H1 (cell line): ENCODE data around the gene MSI2. TPM values are rescaled to one million over a fixed set of nuclear protein-coding genes. Genes with fewer than 3 reads are reported as not detected.

Experiments
- CTCF ChIA-PET: fragments of 300-600 bp; sonication (Branson Sonifier 250); formaldehyde crosslinking; loops from one replicate; lab custom pipeline; 2021; ENCODE audit not compliant: partially characterized antibody; lab: Charles Lee
- POLR2A ChIA-PET: fragments of 300-600 bp; sonication (Branson Sonifier 250); formaldehyde crosslinking; loops from one replicate; lab custom pipeline; 2021; ENCODE audit warnings: inconsistent platforms; ENCODE audit not compliant: partially characterized antibody; lab: Charles Lee
- DNase-seq, 2 experiments: peaks; one replicate each; pipeline versions ENCODE4 v3.0.0 to v3.0.0-alpha.2; 2010 to 2022; ENCODE audit warnings: low spot score in 2 of 2, low read depth in 1 of 2, mixed read lengths in 1 of 2
- FAIRE-seq: peaks from 2 replicates; lab custom pipeline; 2011; peaks lifted over from hg19 to GRCh38; lab: Jason Lieb, UNC
- H2AFZ ChIP-seq: 2 replicates; pipeline ENCODE4 v1.8.1; 2012; ENCODE audit warnings: low read length, inconsistent platforms
- H2AK5ac ChIP-seq: 2 replicates; pipeline ENCODE4 v1.6.1; 2013; ENCODE audit warnings: low read depth, low read length
- H2BK120ac ChIP-seq: replicated peaks from 2 replicates; pipeline ENCODE3; 2013; ENCODE audit warnings: low read depth, low read length, inconsistent platforms
- H2BK12ac ChIP-seq: 2 replicates; pipeline ENCODE4 v1.6.1; 2013; ENCODE audit warnings: low read depth, low read length
- H2BK15ac ChIP-seq: 2 replicates; pipeline ENCODE4 v1.6.1; 2013; ENCODE audit warnings: low read length
- H2BK20ac ChIP-seq: 2 replicates; pipeline ENCODE4 v1.6.1; 2013; ENCODE audit warnings: low read length
- H2BK5ac ChIP-seq: 2 replicates; pipeline ENCODE4 v1.6.1; 2013; ENCODE audit warnings: low read depth, low read length
- H3K14ac ChIP-seq: 2 replicates; pipeline ENCODE4 v1.6.1; 2013; ENCODE audit warnings: inconsistent platforms; ENCODE audit not compliant: insufficient read length
- H3K18ac ChIP-seq: 2 replicates; pipeline ENCODE4 v1.6.1; 2013; ENCODE audit warnings: low read length; ENCODE audit errors: extremely low read depth
- H3K23ac ChIP-seq: 2 replicates; pipeline ENCODE4 v1.6.1; 2013; ENCODE audit warnings: inconsistent platforms; ENCODE audit not compliant: insufficient read length
- H3K23me2 ChIP-seq: 2 replicates; pipeline ENCODE4 v1.6.1; 2013; ENCODE audit warnings: low read depth, low read length
- H3K27ac ChIP-seq: 2 replicates; pipeline ENCODE4 v1.6.1; 2011; ENCODE audit warnings: low read depth, low read length, inconsistent platforms
- H3K27me3 ChIP-seq, 4 experiments: replicated peaks in 1 of 4; 1 replicate in 1 of 4; 2 replicates in 3 of 4; pipeline versions ENCODE4 v1.6.1 to v1.8.1; 2011 to 2013; ENCODE audit warnings: low read length in 3 of 4, mild to moderate bottlenecking in 3 of 4, inconsistent platforms in 2 of 4, mixed read lengths in 2 of 4, moderate library complexity in 1 of 4; ENCODE audit not compliant: control insufficient read depth in 3 of 4, insufficient read depth in 3 of 4; ENCODE audit errors: extremely low read depth in 1 of 4
- H3K36me3 ChIP-seq, 4 experiments: 2 replicates each; pipeline versions ENCODE4 v1.6.1 to v1.8.1; 2011 to 2013; ENCODE audit warnings: mild to moderate bottlenecking in 4 of 4, low read length in 3 of 4, moderate library complexity in 2 of 4, control low read depth in 1 of 4, inconsistent platforms in 1 of 4; ENCODE audit not compliant: insufficient read depth in 4 of 4, control insufficient read depth in 2 of 4
- H3K4ac ChIP-seq: replicated peaks from 2 replicates; pipeline ENCODE3; 2013; ENCODE audit warnings: low read length, low read depth, mixed read lengths, inconsistent platforms; ENCODE audit not compliant: insufficient read length
- H3K4me1 ChIP-seq, 4 experiments: replicated peaks in 1 of 4; 1 replicate in 1 of 4; 2 replicates in 3 of 4; pipeline versions ENCODE4 v1.6.1 to v1.8.1; 2011 to 2013; ENCODE audit warnings: low read length in 3 of 4, inconsistent platforms in 2 of 4, mixed read lengths in 1 of 4; ENCODE audit not compliant: insufficient read depth in 4 of 4, control insufficient read depth in 3 of 4
- H3K4me2 ChIP-seq, 2 experiments: 2 replicates each; pipeline versions ENCODE4 v1.6.1 to v1.8.1; 2011 to 2013; ENCODE audit warnings: low read depth in 2 of 2, low read length in 2 of 2, control low read depth in 1 of 2, inconsistent platforms in 1 of 2, mild to moderate bottlenecking in 1 of 2; ENCODE audit not compliant: insufficient read depth in 1 of 2
- H3K4me3 ChIP-seq, 4 experiments: fragments of 200-600, 300-600 bp in 1 of 4; sonication (generic), shearing (Covaris generic), sonication (Bioruptor Twin) in 1 of 4; 2 replicates each; pipeline versions ENCODE4 v1.5.1 to v1.8.1; 2011 to 2016; ENCODE audit warnings: low read length in 4 of 4, low read depth in 3 of 4, control low read depth in 2 of 4, inconsistent platforms in 2 of 4, mild to moderate bottlenecking in 2 of 4, mixed read lengths in 1 of 4, moderate library complexity in 1 of 4; ENCODE audit not compliant: insufficient read depth in 2 of 4; ENCODE audit errors: extremely low read depth in 1 of 4
- H3K56ac ChIP-seq: replicated peaks from 2 replicates; pipeline ENCODE3; 2013; ENCODE audit warnings: low read depth, mild to moderate bottlenecking, mixed read lengths, low read length, inconsistent platforms; ENCODE audit not compliant: insufficient read length
- H3K79me1 ChIP-seq: 2 replicates; pipeline ENCODE4 v1.6.1; 2013; ENCODE audit warnings: low read depth, low read length, control low read depth
- H3K79me2 ChIP-seq, 2 experiments: 2 replicates each; pipeline versions ENCODE4 v1.6.1 to v1.8.1; 2012 to 2013; ENCODE audit warnings: low read length in 2 of 2, mild to moderate bottlenecking in 2 of 2, inconsistent platforms in 1 of 2; ENCODE audit not compliant: insufficient read depth in 2 of 2, control insufficient read depth in 1 of 2
- H3K9ac ChIP-seq, 4 experiments: replicated peaks in 1 of 4; 1 replicate in 1 of 4; 2 replicates in 3 of 4; pipeline versions ENCODE4 v1.6.1 to v1.8.1; 2011 to 2013; ENCODE audit warnings: low read depth in 3 of 4, low read length in 3 of 4, control low read depth in 2 of 4, mild to moderate bottlenecking in 2 of 4, moderate library complexity in 2 of 4, inconsistent platforms in 1 of 4; ENCODE audit errors: extremely low read depth in 1 of 4
- H3K9me3 ChIP-seq, 2 experiments: 2 replicates each; pipeline versions ENCODE4 v1.6.1 to v1.8.1; 2012 to 2013; ENCODE audit warnings: mild to moderate bottlenecking in 2 of 2, moderate library complexity in 2 of 2, control low read depth in 1 of 2, inconsistent platforms in 1 of 2, low read depth in 1 of 2, low read length in 1 of 2, mixed read lengths in 1 of 2; ENCODE audit not compliant: insufficient read depth in 2 of 2
- H4K20me1 ChIP-seq, 2 experiments: replicated peaks in 1 of 2; 2 replicates each; pipeline versions ENCODE3 to v1.8.1; 2011 to 2013; ENCODE audit warnings: inconsistent platforms in 2 of 2, low read length in 2 of 2, mild to moderate bottlenecking in 1 of 2; ENCODE audit not compliant: insufficient read depth in 2 of 2, control insufficient read depth in 1 of 2
- H4K5ac ChIP-seq: 2 replicates; pipeline ENCODE4 v1.6.1; 2013; ENCODE audit warnings: low read length, low read depth, mixed read lengths, inconsistent platforms; ENCODE audit not compliant: insufficient read length
- H4K8ac ChIP-seq: 2 replicates; pipeline ENCODE4 v1.8.0; 2013; ENCODE audit warnings: mild to moderate bottlenecking, moderate library complexity, low read length, inconsistent platforms; ENCODE audit not compliant: insufficient read depth; ENCODE audit errors: extremely low read depth
- H4K91ac ChIP-seq: replicated peaks from 2 replicates; pipeline ENCODE3; 2013; ENCODE audit warnings: low read length, mixed read lengths, inconsistent platforms; ENCODE audit not compliant: insufficient read length
- BRCA1 ChIP-seq: IDR thresholded peaks from 2 replicates; pipeline ENCODE4 v1.6.1; 2012; ENCODE audit warnings: low read depth, low read length, improper control_type of control experiment
- CBX5 ChIP-seq: fragments of 300-800, 300-1000 bp; sonication (generic); IDR thresholded peaks from 2 replicates; pipeline ENCODE4 v1.7.1; 2016; ENCODE audit warnings: antibody characterized with exemption, low read length, low read depth
- CHD1 ChIP-seq: IDR thresholded peaks from 2 replicates; pipeline ENCODE4 v1.6.1; 2012; ENCODE audit warnings: low read depth, low read length, improper control_type of control experiment
- EGR1 ChIP-seq: IDR thresholded peaks from 2 replicates; pipeline ENCODE4 v1.6.1; 2011; ENCODE audit warnings: low read depth, low read length, borderline replicate concordance
- EZH2 ChIP-seq: fragments of 200-600 bp; sonication (generic); IDR thresholded peaks from 2 replicates; pipeline ENCODE4 v1.7.1; 2012; ENCODE audit warnings: low read depth, mild to moderate bottlenecking, moderate library complexity, low read length, inconsistent platforms; ENCODE audit not compliant: severe bottlenecking
- HDAC6 ChIP-seq: IDR thresholded peaks from one replicate; pipeline ENCODE4 v1.7.1; 2012; ENCODE audit warnings: low read depth, mild to moderate bottlenecking, inconsistent platforms, low read length, moderate library complexity
- KDM4A ChIP-seq: IDR thresholded peaks from one replicate; pipeline ENCODE4 v1.7.1; 2012; ENCODE audit warnings: low read depth, mild to moderate bottlenecking, moderate library complexity, low read length, inconsistent platforms; ENCODE audit not compliant: severe bottlenecking
- MAFK ChIP-seq: IDR thresholded peaks from 2 replicates; pipeline ENCODE4 v1.6.1; 2012; ENCODE audit warnings: low read depth, mild to moderate bottlenecking, improper control_type of control experiment, low read length
- SP1 ChIP-seq: IDR thresholded peaks from 2 replicates; pipeline ENCODE4 v1.6.1; 2011; ENCODE audit warnings: low read depth, low read length
- SP2 ChIP-seq: IDR thresholded peaks from 2 replicates; pipeline ENCODE4 v1.6.1; 2012; ENCODE audit warnings: mild to moderate bottlenecking, low read length, inconsistent platforms
- SRF ChIP-seq: IDR thresholded peaks from 2 replicates; pipeline ENCODE4 v1.6.1; 2011; ENCODE audit warnings: mild to moderate bottlenecking, low read depth, low read length, moderate library complexity
- TAF1 ChIP-seq: IDR thresholded peaks from 2 replicates; pipeline ENCODE4 v1.6.1; 2011; ENCODE audit warnings: mild to moderate bottlenecking, low read depth, low read length
- TAF7 ChIP-seq: optimal IDR thresholded peaks from 2 replicates; pipeline ENCODE3; 2011; ENCODE audit warnings: low read depth, mild to moderate bottlenecking, inconsistent platforms, low read length, moderate library complexity, borderline replicate concordance
- YY1 ChIP-seq: IDR thresholded peaks from 2 replicates; pipeline ENCODE4 v1.6.1; 2011; ENCODE audit warnings: low read depth, mild to moderate bottlenecking, low read length
- WGBS, 2 experiments: shearing (Covaris generic) in 1 of 2; methylation state at CpG; one replicate each; pipeline versions ENCODE4 v1.1.6 to v1.1.7; 2013 to 2015; ENCODE audit warnings: low lambda C conversion rate in 2 of 2, mixed read lengths in 2 of 2, inconsistent platforms in 1 of 2, low coverage in 1 of 2, missing lambda C conversion rate in 1 of 2; ENCODE audit not compliant: insufficient replicate concordance in 2 of 2, insufficient coverage in 1 of 2, insufficient read length in 1 of 2; ENCODE audit errors: extremely low coverage in 1 of 2, missing lambda C conversion rate in 1 of 2; 5-methylcytosine and 5-hydroxymethylcytosine counted together
- polyA plus RNA-seq, 7 experiments: library from polyadenylated mRNA; depleted of rRNA in 3 of 7; stranded (reverse) in 5 of 7; unstranded in 2 of 7; fragments of >200 nt in 5 of 7; fragments of 200-250 nt in 2 of 7; gene quantifications; 1 replicate in 5 of 7; 2 replicates in 1 of 7; 4 replicates in 1 of 7; pipeline versions ENCODE4 v1.2.1 to v1.2.3, GENCODE V29; 2011 to 2013; ENCODE audit warnings: missing spikeins in 2 of 7, mixed read lengths in 2 of 7
- total RNA-seq: library from RNA; stranded (reverse); fragmentation: NEBNext Ultra II Directional; extraction: Animal tissue kit (Norgen Biotek cat#: 25700); gene quantifications from 2 replicates; pipeline ENCODE4 v1.2.1, GENCODE V29; 2021

The MSI2 gene
- total and polyA plus RNA-seq, 2 of the 8 experiments (the other 6 are each of a cell fraction or from before 2014, with no cell fraction given), result 36.7 to 80.6 TPM

DNA sequence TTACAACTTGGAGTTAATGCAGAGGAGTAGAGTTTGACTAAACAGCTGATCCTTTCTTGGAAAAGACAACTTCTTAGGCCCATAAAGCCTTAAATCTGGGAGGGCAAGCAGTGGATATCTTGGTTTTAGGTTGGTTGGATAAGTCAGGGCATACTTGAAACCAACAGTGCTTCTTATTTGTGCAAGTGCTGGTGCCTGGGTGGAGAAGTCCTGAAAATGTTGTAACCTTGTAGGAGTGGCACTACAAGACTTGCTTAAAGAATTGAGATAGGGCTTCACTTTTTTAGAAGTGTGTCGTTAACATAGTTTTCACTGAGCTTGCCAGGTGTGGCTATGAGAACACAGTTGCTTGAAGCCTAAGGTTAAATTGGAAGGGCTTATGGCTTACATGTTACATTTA lies 6.2 kb downstream of the MSI2 start:
- Histone ChIP-seq H4K5ac (no peak overlapping the region), H3K9ac (no peak overlapping the region), H3K56ac (no peak overlapping the region), H4K91ac (no peak overlapping the region), H3K4me2 (no peak overlapping the region), H3K27ac (no peak overlapping the region; the same call in 1 of the 2 replicates), H3K14ac (no peak overlapping the region), H2BK20ac (no peak overlapping the region), H4K8ac (no peak overlapping the region), H2BK15ac (no peak overlapping the region), H3K36me3 (peaks cover 12 to 73% (median 31%) of the 10 kb centered on the region in 4 experiments), H3K9me3 (no peaks in the 10 kb centered on the region), H3K27me3 (peaks cover 0 to 2% (median 0%) of the 10 kb centered on the region in 4 experiments; a peak in 1 of 7 replicates), H3K79me2 (peaks cover 0 to 73% of the 10 kb centered on the region in 2 experiments; a peak in 2 of 4 replicates), H2BK5ac (no peak overlapping the region), H2BK120ac (no peak overlapping the region), H3K23ac (no peak overlapping the region), H3K4ac (no peak overlapping the region), H3K4me3 (no peak overlapping the region), H3K18ac (no peak overlapping the region), H4K20me1 (peaks cover 18 to 24% of the 10 kb centered on the region in 2 experiments), H2AK5ac (no peak overlapping the region; the same call in 1 of the 2 replicates), H3K23me2 (peaks cover 9% of the 10 kb centered on the region), H2AFZ (no peak overlapping the region), H3K79me1 (peaks cover 15% of the 10 kb centered on the region), H3K4me1 (peaks cover 2 to 31% (median 6%) of the 10 kb centered on the region in 4 experiments; a peak in 6 of 7 replicates), H2BK12ac (no peak overlapping the region)
- ChIA-PET POLR2A (interaction anchor here (1.2 to 1.9 kb wide), 4 partner anchors 8 to 17 kb away, joined by 3 to 7 read pairs (median 4); no protein-coding TSS in a partner anchor), CTCF (interaction anchor here (0.9 kb wide), 1 partner anchor 253 kb away, joined by 3 read pairs; no protein-coding TSS in a partner anchor)
- WGBS, 2 experiments, result 84% methylated on average over 1 of the region's 1 CpG; no CpG with 5 or more reads in 1 of the 2 experiments
- DNase-seq, result no peak
- FAIRE-seq, result no peak
- TF ChIP-seq SRF, result no peak
- no peak for TF ChIP-seq BRCA1
- no peak for TF ChIP-seq SP2
- no peak for TF ChIP-seq CHD1
- TF ChIP-seq TAF7, result no peak
- TF ChIP-seq EGR1, result no peak
- TF ChIP-seq KDM4A, result no peak
- no peak for TF ChIP-seq YY1
- TF ChIP-seq SP1, result no peak
- TF ChIP-seq MAFK, result no peak
- no peak for TF ChIP-seq HDAC6
- TF ChIP-seq TAF1, result no peak
- TF ChIP-seq CBX5, result no peak
- TF ChIP-seq EZH2, result no peak
